ENCODE data around the gene CTNNA3.
"Not testable (repeated sequence)": the region's sequence is repeated elsewhere in the genome, so short reads cannot be mapped to it uniquely, and the experiment has no call there.

GRCh38 chr10:67207923-67208322 lies 488.1 kb downstream of the CTNNA3 start:
- TF ChIP-seq, protein P1, sequence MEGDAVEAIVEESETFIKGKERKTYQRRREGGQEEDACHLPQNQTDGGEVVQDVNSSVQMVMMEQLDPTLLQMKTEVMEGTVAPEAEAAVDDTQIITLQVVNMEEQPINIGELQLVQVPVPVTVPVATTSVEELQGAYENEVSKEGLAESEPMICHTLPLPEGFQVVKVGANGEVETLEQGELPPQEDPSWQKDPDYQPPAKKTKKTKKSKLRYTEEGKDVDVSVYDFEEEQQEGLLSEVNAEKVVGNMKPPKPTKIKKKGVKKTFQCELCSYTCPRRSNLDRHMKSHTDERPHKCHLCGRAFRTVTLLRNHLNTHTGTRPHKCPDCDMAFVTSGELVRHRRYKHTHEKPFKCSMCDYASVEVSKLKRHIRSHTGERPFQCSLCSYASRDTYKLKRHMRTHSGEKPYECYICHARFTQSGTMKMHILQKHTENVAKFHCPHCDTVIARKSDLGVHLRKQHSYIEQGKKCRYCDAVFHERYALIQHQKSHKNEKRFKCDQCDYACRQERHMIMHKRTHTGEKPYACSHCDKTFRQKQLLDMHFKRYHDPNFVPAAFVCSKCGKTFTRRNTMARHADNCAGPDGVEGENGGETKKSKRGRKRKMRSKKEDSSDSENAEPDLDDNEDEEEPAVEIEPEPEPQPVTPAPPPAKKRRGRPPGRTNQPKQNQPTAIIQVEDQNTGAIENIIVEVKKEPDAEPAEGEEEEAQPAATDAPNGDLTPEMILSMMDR (IDR thresholded peaks at IDR 0.05 in 8 of 11, conservative IDR thresholded peaks at IDR 0.05 in 3 of 11) = not testable (repeated sequence)
- TF ChIP-seq POLR2A (IDR thresholded peaks at IDR 0.05) = not testable (repeated sequence)

All from spleen (tissue), 7 donors.